Stimulated activated naive CD4-positive, alpha-beta T cell treated with Interleukin-2 at 50 U/mL for 16 hours (primary cell): ENCODE measurements around the gene GPHN.

Experiments
- DNase-seq: peaks from one replicate; lab custom pipeline; 2025; lab: John Stamatoyannopoulos, UW

Gene GPHN

GRCh38 chr14:66959437-66960050 lies 451.6 kb downstream of the GPHN start:
- no peak for DNase-seq

- no peak for DNase-seq
These were observed 457.9 kb downstream of the GPHN start for GRCh38 chr14:66965831-66966230.

GRCh38 chr14:66972469-66972868 lies 464.5 kb downstream of the GPHN start:
- no peak for DNase-seq

GRCh38 chr14:66974397-66975025 lies 466.6 kb downstream of the GPHN start:
- DNase-seq, result no peak

- DNase-seq, result no peak
These were observed 467.3 kb downstream of the GPHN start for GRCh38 chr14:66975251-66975650.

- no peak for DNase-seq
These were observed 471.4 kb downstream of the GPHN start for GRCh38 chr14:66979101-66979974.

- DNase-seq, result no peak
These were observed 474.3 kb downstream of the GPHN start for GRCh38 chr14:66982247-66982646.

- DNase-seq, result no peak
These were observed 484.8 kb downstream of the GPHN start for GRCh38 chr14:66992776-66993175.

- no peak for DNase-seq
These were observed 485.6 kb downstream of the GPHN start for GRCh38 chr14:66993512-66993911.

- DNase-seq, result no peak
These were observed 490.1 kb downstream of the GPHN start for GRCh38 chr14:66998013-66998412.

GRCh38 chr14:66999978-67000377 lies 492.0 kb downstream of the GPHN start:
- DNase-seq, result no peak

- DNase-seq, result no peak
These were observed 495.2 kb downstream of the GPHN start for GRCh38 chr14:67002994-67003753.

- DNase-seq, result no peak
These were observed 496.6 kb downstream of the GPHN start for GRCh38 chr14:67004521-67004920.

- DNase-seq, result no peak
These were observed 502.7 kb downstream of the GPHN start for GRCh38 chr14:67010602-67011001.

- no peak for DNase-seq
These were observed 508.9 kb downstream of the GPHN start for GRCh38 chr14:67016856-67017255.

GRCh38 chr14:67018720-67019119 lies 510.8 kb downstream of the GPHN start:
- DNase-seq, result no peak

- DNase-seq, result no peak
These were observed 511.8 kb downstream of the GPHN start for GRCh38 chr14:67019796-67020195.

- no peak for DNase-seq
These were observed 524.2 kb downstream of the GPHN start for GRCh38 chr14:67031920-67032774.

- DNase-seq, result no peak
These were observed 537.5 kb downstream of the GPHN start for GRCh38 chr14:67045440-67045839.

- no peak for DNase-seq
These were observed 542.9 kb downstream of the GPHN start for GRCh38 chr14:67050896-67051295.

GRCh38 chr14:67056684-67057083 lies 548.7 kb downstream of the GPHN start:
- DNase-seq, result no peak
